ENCODE measurements around the gene OPN1MW3.

The OPN1MW3 gene

DNA sequence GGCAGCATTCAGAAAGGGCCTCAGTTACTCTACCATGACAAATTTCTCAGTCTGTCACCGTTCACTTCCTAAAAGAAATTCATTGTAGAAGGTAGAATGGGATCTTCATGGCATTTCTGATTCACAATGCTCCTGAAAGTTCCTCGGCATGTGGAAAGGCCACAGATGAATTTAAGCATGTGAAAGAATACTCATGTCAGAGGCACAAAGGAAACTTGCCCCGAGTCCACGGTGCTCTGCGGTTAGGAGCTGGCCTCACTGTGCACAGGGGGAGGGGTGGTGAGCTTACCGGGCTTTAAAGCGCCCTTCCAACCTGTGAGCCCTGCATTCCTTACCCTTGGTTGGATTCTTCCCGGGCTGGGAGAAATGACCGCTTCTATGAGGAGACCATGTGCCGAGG, 47.5 kb downstream of the OPN1MW3 start:
- TF ChIP-seq CTCF (IDR thresholded peaks at IDR 0.05; ENCODE audit: low read depth, low read length): no peak
- DNase-seq (ENCODE audit: low read depth in 2 of 2): no peak
- no peak overlapping the region for H3K4me3 ChIP-seq (replicated peaks in 1 of 2; ENCODE audit: low read depth in 2 of 2, low read length in 2 of 2)

GRCh38 chrX:154305541-154306205, 48.3 kb downstream of the OPN1MW3 start:
- TF ChIP-seq CTCF (IDR thresholded peaks at IDR 0.05; ENCODE audit: low read depth, low read length): no peak
- no peak overlapping the region for H3K4me3 ChIP-seq (replicated peaks in 1 of 2; ENCODE audit: low read depth in 2 of 2, low read length in 2 of 2)
- no peak for DNase-seq (ENCODE audit: low read depth in 2 of 2)

DNA sequence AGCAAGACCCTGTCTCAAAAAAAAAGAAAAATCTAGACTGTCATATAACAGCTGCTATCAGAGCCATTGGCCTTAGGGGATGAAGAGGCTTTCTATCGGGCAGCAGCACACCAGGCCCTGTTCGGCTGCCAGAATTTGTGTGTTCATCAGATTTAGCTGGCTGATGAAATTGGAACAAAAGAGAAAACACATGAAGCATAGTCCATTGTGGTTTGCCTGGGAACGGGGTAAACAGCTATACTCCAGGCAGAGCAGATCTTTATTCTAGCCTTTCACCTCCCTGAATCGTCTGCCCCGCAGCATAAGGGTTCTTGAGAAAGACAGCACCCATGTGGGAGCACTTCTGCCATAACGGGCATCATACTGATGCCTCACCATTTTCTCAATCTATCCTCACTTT, 49.8 kb downstream of the OPN1MW3 start:
- H3K4me3 ChIP-seq (replicated peaks in 1 of 2; ENCODE audit: low read depth in 2 of 2, low read length in 2 of 2): no peak overlapping the region
- no peak for TF ChIP-seq CTCF (IDR thresholded peaks at IDR 0.05; ENCODE audit: low read depth, low read length)
- DNase-seq (ENCODE audit: low read depth in 2 of 2): no peak

- no peak overlapping the region for H3K4me3 ChIP-seq (replicated peaks in 1 of 2; ENCODE audit: low read depth in 2 of 2, low read length in 2 of 2)
- peak; percentile 53 to 58 for DNase-seq (ENCODE audit: low read depth in 2 of 2)
- TF ChIP-seq CTCF (IDR thresholded peaks at IDR 0.05; ENCODE audit: low read depth, low read length): peak; percentile 72
Observed at GRCh38 chrX:154308108-154308946, 50.9 kb downstream of the OPN1MW3 start.

DNA sequence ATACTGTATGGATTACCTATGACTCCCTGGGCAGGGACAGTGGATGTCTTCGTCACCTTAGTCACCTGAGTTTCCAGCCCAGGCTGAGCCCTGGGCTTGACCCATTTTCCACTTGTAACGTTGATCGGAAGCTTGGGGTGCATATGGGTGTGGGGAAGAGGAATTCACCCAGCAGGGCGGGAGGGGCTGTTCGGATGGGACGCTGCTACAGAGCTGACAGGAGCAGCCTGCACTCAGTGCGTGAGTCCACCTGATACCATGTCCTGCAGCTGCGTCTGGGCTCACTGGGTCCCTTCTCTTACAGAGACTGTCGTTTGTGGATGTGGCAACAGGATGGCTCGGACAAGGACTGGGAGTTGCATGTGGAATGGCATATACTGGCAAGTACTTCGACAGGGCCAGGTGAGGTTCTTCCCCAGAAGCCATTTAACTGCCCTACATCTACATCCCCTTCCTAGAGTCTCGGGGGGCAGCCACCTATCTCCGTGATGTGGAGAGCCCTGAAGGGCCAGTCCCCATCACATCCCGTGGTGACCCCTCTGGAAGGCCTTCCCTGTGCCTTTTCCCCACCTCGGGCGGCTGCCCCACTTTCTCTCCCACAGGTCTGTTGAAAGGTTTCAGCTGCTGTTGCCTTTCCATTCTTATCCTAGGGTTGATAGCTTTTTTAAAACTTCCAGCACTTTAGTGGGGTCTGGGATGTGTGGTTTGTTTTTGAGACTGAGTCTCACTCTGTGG, 51.8 kb downstream of the OPN1MW3 start:
- no peak for DNase-seq (ENCODE audit: low read depth in 2 of 2)
- no peak overlapping the region for H3K4me3 ChIP-seq (replicated peaks in 1 of 2; ENCODE audit: low read depth in 2 of 2, low read length in 2 of 2)
- TF ChIP-seq CTCF (IDR thresholded peaks at IDR 0.05; ENCODE audit: low read depth, low read length): no peak

DNA sequence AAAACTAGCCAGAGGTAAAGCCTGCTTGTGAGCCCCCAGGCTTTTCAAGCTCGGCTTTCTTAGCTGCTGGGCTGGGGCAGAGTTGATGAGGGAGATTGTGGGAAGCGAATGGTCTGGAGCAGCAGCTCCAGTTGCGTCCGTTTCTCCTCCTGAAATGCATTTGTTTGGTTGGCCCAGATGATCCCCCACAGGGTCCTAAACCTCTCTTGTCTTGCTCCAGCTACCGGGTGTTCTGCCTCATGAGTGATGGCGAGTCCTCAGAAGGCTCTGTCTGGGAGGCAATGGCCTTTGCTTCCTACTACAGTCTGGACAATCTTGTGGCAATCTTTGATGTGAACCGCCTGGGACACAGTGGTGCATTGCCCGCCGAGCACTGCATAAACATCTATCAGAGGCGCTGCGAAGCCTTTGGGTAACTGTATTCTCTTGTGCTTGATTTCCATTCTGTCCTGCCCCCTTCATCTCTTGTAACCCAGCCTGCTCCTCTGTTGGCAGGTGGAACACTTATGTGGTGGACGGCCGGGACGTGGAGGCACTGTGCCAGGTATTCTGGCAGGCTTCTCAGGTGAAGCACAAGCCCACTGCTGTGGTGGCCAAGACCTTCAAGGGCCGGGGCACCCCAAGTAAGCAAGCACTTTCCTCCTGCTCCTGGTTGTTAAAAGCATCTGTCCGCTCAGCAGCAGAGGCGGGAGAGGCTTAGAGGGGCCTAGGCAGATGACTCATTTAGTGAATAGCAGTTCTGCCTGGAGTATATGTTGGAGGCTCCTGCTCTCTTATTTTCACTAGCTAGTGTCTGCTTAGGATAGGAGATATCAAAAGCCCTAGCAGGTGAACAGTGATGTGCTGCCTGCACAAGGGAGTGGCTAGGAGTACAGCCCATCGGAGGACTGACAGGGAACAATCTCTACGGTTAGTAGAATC, 53.5 kb downstream of the OPN1MW3 start:
- H3K4me3 ChIP-seq (replicated peaks in 1 of 2; ENCODE audit: low read depth in 2 of 2, low read length in 2 of 2): no peak overlapping the region
- no peak for TF ChIP-seq CTCF (IDR thresholded peaks at IDR 0.05; ENCODE audit: low read depth, low read length)
- DNase-seq (ENCODE audit: low read depth in 2 of 2): no peak

Data from cardiac fibroblast (primary cell).